Kidney (tissue), 22 donors: ENCODE results near the gene PTPRG. TPM values are rescaled to one million over a fixed set of nuclear protein-coding genes. Genes with fewer than 3 reads are reported as not detected.

ENCODE experiments used
- DNase-seq, 5 donors: peaks; one replicate each; pipeline ENCODE4 v3.0.0-alpha.2; 2013 to 2020
- FAIRE-seq: peaks from 2 replicates; lab custom pipeline; 2012; peaks lifted over from hg19 to GRCh38; lab: Jason Lieb, UNC
- H3K27ac ChIP-seq, 2 donors: one replicate each; pipeline ENCODE4 v1.7.0; 2013; ENCODE audit warnings: low read depth in 2 of 2, low read length in 2 of 2, inconsistent platforms in 1 of 2
- H3K27me3 ChIP-seq: one replicate; pipeline ENCODE4 v1.7.1; 2013; ENCODE audit warnings: low read length, inconsistent platforms; ENCODE audit not compliant: control insufficient read depth, insufficient read depth
- H3K36me3 ChIP-seq, 3 donors: one replicate each; pipeline versions ENCODE4 v1.7.0 to v1.7.1; 2013; ENCODE audit warnings: low read length in 3 of 3, control low read depth in 1 of 3, inconsistent platforms in 1 of 3; ENCODE audit not compliant: insufficient read depth in 3 of 3, control insufficient read depth in 2 of 3
- H3K4me1 ChIP-seq, 3 donors: one replicate each; pipeline versions ENCODE4 v1.7.0 to v1.7.1; 2013; ENCODE audit warnings: low read length in 3 of 3, inconsistent platforms in 1 of 3, low read depth in 1 of 3; ENCODE audit not compliant: control insufficient read depth in 2 of 3, insufficient read depth in 2 of 3
- H3K4me3 ChIP-seq, 3 donors: one replicate each; pipeline versions ENCODE4 v1.7.0 to v1.8.1; 2013; ENCODE audit warnings: low read length in 3 of 3, control low read depth in 1 of 3, inconsistent platforms in 1 of 3
- H3K9ac ChIP-seq, 3 donors: one replicate each; pipeline versions ENCODE4 v1.7.0 to v1.7.1; 2013; ENCODE audit warnings: low read length in 3 of 3, control low read depth in 1 of 3, inconsistent platforms in 1 of 3
- H3K9me3 ChIP-seq, 3 donors: one replicate each; pipeline versions ENCODE4 v1.7.0 to v1.7.1; 2013; ENCODE audit warnings: low read length in 3 of 3, control low read depth in 1 of 3, inconsistent platforms in 1 of 3; ENCODE audit not compliant: control insufficient read depth in 2 of 3, insufficient read depth in 1 of 3
- CTCF ChIP-seq: IDR thresholded peaks from 3 replicates; pipeline ENCODE4 v1.5.1; 2012; ENCODE audit warnings: mild to moderate bottlenecking, moderate library complexity, borderline replicate concordance; ENCODE audit not compliant: insufficient read depth; ENCODE audit errors: extremely low read depth
- intact Hi-C: fragments of 100-400 bp; cut with DNase I; formaldehyde crosslinking; loops from one replicate; pipeline ENCODE4 v1.11.1; 2022
- long read RNA-seq, 10 donors: library from polyadenylated mRNA in 1 of 10; unstranded in 1 of 10; transcript quantifications; one replicate each; pipeline ENCODE4 v2.0.0 and lab custom pipeline, GENCODE V29; 2021 to 2026
- polyA plus RNA-seq: library from polyadenylated mRNA; stranded (reverse); fragments of 350-450 nt; fragmentation: Illumina TruSeq; extraction: RNeasy Lipid Tissue Mini Kit (QIAGEN cat#74804); gene quantifications from one replicate; pipeline ENCODE4 v1.2.3, GENCODE V29; 2014; ENCODE audit warnings: low read depth, low replicate concordance; ENCODE audit not compliant: insufficient read depth
- total RNA-seq: library from RNA; stranded (reverse); fragmentation: NEBNext Ultra II Directional; extraction: Animal tissue kit (Norgen Biotek cat#: 25700); gene quantifications from one replicate; pipeline ENCODE4 v1.2.1, GENCODE V29; 2021
- donor health status: control.
- donor health status: control.
- donor health status: control.
- donor health status: control.
- donor health status: control.
- donor health status: DM: yes; HTN: yes; CAD: no.
- donor health status: Normal renal cell carcinoma (clear cell type).

PTPRG gene
- total RNA-seq (154 TPM), polyA plus RNA-seq (9.2 TPM)
- long read RNA-seq, donor 1, partial matches to known transcripts, result 0 of 3 reads
- long read RNA-seq, donor 1, other reads (novel, unspliced or antisense), result 0 of 3 reads
- long read RNA-seq, donor 2, partial matches to known transcripts, result 888 of 889 reads
- long read RNA-seq, donor 2, other reads (novel, unspliced or antisense), result 0 of 889 reads
- long read RNA-seq, donor 3, partial matches to known transcripts, result 5 of 7 reads
- long read RNA-seq, donor 3, other reads (novel, unspliced or antisense), result 0 of 7 reads
- long read RNA-seq, donor 4, partial matches to known transcripts, result 9 of 9 reads
- long read RNA-seq, donor 4, other reads (novel, unspliced or antisense), result 0 of 9 reads
- long read RNA-seq, donor 5, result 0 reads
- long read RNA-seq, donor 6, result 0 reads
- long read RNA-seq, donor 7, partial matches to known transcripts, result 22 of 70 reads
- long read RNA-seq, donor 7, other reads (novel, unspliced or antisense), result 46 of 70 reads
- long read RNA-seq, donor 8, partial matches to known transcripts, result 1,379 of 1,382 reads
- long read RNA-seq, donor 8, other reads (novel, unspliced or antisense), result 0 of 1,382 reads
- long read RNA-seq, donor 9, partial matches to known transcripts, result 736 of 737 reads
- long read RNA-seq, donor 9, other reads (novel, unspliced or antisense), result 0 of 737 reads
- long read RNA-seq, donor 10, partial matches to known transcripts, result 13 of 15 reads
- long read RNA-seq, donor 10, other reads (novel, unspliced or antisense), result 0 of 15 reads

- Histone ChIP-seq H3K27me3 (no peaks in the 10 kb centered on the region), H3K9ac (peak within 1 kb of the TSS; percentile 76 to 79 (median 77)), H3K36me3 (no peaks in the 10 kb centered on the region), H3K4me1 (peaks cover 0 to 15% (median 3%) of the 10 kb centered on the region in 3 donors), H3K9me3 (peaks cover 0 to 8% (median 0%) of the 10 kb centered on the region in 3 donors), H3K27ac (peak within 1 kb of the TSS; percentile 96), H3K4me3 (peak within 1 kb of the TSS; percentile 88 to 93 (median 89))
- intact Hi-C loops, result no loop called here
- FAIRE-seq (no peak), DNase-seq (peak in 4 of 5 donors; percentile 93 to 96 (median 96))
- TF ChIP-seq CTCF, result no peak
Measured at GRCh38 chr3:61561374-61562041, at the start of gene PTPRG. Gene PTPRG (plus strand): TSS chr3:61561571. CDS start chr3:61562288, 717 bp downstream.

- DNase-seq (peak in 1 of 5 donors; percentile 41), FAIRE-seq (peak; percentile 47)
- intact Hi-C loops, result no loop called here
- no peak overlapping the region for H3K4me3 ChIP-seq
- H3K4me1 ChIP-seq, result peaks cover 0 to 8% (median 0%) of the 10 kb centered on the region in 3 donors
- no peak overlapping the region for H3K27ac ChIP-seq
- H3K9ac ChIP-seq, result no peak overlapping the region
- no peaks in the 10 kb centered on the region for H3K27me3 ChIP-seq
- H3K9me3 ChIP-seq, result no peaks in the 10 kb centered on the region
- no peaks in the 10 kb centered on the region for H3K36me3 ChIP-seq
- TF ChIP-seq CTCF, result no peak
Measured at GRCh38 chr3:61518590-61518989, 42.8 kb upstream of the PTPRG start.

GRCh38 chr3:61520966-61521628 is 40.3 kb upstream of the PTPRG start:
- no peak overlapping the region for H3K27ac ChIP-seq
- H3K9ac ChIP-seq, result no peak overlapping the region
- H3K4me1 ChIP-seq, result peaks cover 0 to 8% (median 0%) of the 10 kb centered on the region in 3 donors
- H3K27me3 ChIP-seq, result no peaks in the 10 kb centered on the region
- no peaks in the 10 kb centered on the region for H3K36me3 ChIP-seq
- DNase-seq (peak in 3 of 5 donors; percentile 49 to 84 (median 74)), FAIRE-seq (no peak)
- H3K9me3 ChIP-seq, result no peaks in the 10 kb centered on the region
- TF ChIP-seq CTCF, result no peak
- intact Hi-C loops, result no loop called here
- H3K4me3 ChIP-seq, result no peak overlapping the region
